Fibroblast of skin of right biceps (primary cell): ENCODE data around the gene KIAA1671.

Experiments used
- DNase-seq: peaks from one replicate; pipeline ENCODE4 v3.0.0-alpha.2; 2013

The KIAA1671 gene

DNA sequence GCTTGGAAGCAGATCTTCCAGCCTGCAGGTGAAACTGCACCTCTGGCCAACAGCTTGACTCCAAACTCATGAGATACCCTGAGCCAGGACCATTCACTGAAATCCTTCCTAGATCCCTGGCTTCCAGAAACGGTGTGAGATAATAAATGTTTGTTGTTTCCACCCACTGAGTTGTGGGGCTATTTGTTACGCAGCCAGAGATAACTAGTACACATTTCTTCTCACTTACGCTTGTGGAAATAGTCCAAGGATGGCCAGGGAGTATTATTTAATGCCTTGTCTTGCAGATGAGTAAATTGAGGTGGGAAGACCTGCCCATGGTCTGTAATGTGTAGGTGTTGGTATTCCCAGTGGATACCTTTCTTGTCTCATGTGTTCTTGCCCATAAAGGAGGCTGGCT is 171.2 kb downstream of the KIAA1671 start:
- no peak for DNase-seq

DNA sequence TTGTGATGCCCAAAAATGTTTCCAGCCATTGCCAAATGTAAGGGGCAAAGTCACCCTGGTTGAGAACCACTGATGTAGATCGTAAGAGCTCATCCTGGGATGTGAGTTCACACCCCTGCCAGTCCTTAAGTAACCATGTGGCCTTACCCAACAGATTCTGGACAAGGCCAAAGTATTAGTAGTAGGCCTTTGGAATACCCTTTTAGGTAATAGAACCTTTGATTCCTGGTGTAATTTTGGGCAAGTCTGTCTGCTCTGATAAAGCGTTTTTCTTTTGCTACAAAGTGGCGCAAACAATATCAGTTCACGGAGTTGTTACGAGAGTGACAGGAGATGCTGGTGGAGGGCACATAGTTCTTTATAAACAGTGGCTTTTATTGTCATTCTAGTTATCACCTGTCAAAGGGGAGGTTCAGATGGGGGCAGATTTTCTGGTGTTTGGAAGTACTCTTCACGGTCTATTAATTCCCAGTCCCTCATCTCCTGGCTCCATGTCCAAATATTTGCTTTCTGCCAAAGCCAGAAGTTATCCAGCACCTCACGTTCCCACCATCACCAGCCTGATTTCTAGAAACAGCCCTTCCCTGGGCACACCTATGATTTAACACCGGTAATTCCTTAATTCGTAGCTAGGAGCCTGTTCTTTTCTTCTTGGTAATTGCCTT is 173.3 kb downstream of the KIAA1671 start:
- DNase-seq: no peak

DNA sequence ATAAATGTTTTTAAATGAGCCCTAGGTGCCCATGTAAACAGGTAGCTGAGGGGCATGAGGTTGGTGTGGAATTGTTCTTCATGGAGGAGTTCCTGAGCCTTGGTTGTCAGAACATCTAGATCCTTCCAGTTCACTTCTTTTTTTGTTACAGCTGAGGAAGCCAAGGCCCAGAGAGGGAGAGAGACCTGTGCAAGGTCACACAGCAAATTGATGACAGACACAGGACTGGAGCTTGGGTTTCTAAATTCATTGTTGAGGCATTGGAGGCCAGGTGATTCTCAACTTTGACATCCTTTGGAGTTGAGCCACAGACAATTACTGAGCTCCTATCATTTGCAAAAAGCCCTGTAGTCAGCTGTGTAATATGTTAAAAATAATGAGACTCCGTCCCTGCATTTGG is 174.0 kb downstream of the KIAA1671 start:
- DNase-seq: no peak

DNA sequence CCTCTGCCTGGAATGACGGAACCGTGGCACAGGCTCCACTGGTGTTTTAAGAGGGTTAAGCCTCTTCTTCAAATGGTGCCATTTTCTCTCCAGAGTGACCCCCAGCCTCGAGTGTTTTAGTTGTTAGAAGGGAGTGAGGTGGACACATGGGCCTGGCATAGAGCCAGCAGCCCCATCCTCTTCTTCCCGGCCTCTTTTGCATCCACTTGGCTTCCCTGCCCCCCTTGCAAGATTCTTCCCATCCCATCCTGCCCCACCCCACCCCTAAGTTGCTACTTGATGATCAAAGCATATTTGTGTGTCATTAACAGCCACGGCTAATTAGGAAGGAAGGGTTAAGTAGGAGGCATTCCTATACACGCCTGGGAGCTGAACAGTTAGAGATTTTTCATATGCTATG is 174.8 kb downstream of the KIAA1671 start:
- DNase-seq: no peak

DNA sequence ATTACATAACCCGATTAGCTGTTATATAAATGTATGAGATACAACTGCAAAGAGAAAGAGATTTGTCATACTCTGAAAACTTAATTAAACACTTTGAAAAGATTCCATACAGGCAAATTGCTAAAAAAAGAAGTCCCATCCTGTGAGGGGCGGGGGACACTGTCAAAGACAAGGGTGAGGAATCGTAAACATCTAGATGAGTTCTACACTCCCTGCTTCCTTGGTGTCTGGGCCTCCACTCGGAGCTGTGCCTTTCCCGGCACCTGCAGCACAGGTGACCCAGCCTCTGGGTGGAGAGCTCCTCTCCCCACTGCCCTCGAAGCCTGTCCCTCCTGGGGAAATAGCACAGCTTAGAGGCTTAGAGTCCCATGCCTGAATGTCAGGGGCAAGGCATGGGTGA is 177.9 kb downstream of the KIAA1671 start:
- no peak for DNase-seq

DNA sequence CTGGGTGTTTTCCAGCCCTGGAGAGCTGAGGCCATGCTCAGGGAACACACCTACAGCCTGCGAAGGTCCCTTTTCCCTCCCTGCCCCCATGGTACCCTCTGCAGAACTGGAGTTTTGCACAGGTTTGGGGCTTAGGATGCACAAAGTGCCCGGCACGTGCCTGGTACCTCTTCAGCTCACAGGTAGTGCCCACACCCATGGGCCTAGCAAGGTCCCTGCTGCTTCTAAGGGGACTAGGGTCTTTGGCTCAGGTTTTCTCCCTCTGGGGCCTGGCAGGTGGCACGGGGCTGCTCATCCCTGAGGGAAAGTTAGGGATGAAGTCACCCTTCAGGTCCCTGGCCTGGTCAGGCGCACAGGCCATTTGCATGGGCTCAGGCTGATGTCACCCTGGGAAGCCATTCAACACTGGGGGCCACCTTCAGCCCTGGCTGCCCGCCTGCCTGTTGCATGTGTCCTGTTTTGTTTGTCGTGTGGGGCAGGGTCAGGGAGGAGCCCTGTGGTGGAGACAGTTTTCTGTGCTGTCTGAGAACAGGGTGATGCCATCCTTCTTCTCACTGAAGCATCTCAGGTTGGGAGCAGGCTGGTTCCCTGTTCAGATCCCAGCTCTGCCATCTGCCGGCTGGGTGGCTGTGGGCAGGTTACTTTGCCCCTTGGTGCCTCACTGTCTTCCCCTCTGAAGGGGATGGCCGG is 178.8 kb downstream of the KIAA1671 start:
- DNase-seq: no peak

DNA sequence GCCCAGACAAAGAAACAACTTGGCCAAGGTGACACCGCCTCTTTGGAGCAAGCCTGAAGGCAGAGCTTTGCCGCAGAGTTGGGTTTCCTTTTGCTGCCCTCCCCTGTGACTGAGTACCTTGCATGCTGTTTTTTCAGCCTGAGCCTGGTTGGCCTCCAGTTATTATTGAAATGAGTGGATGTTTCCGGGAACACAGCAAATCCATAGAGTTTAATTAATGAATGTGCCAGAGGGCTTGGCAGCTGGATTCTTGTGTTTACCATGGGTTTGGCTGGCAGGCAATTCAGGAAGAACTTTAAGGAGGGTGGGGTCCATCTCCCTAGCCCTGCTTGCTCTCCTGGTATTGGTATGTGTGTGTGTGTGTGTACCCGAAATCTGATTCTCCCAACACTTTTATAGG is 181.5 kb downstream of the KIAA1671 start:
- no peak for DNase-seq

DNA sequence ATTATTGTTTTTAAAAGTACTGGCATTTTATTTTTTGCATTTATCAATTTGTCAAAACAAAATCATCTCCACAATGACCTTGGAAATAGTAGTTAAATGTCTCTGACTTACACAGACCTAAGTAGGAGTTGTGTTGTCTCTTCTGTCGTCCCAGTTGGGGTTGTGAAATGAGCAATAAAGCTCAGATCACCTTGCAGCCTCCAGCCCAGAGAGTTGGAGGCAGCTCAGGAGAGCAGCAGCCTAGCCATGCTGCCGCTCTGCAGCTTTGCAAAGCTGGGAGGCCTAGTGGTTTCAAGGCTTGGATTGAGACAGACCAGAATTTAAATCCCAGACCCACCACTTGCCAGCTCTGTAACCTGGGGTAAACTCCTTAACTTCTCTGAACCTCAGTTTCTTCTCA is 181.9 kb downstream of the KIAA1671 start:
- DNase-seq: no peak

DNA sequence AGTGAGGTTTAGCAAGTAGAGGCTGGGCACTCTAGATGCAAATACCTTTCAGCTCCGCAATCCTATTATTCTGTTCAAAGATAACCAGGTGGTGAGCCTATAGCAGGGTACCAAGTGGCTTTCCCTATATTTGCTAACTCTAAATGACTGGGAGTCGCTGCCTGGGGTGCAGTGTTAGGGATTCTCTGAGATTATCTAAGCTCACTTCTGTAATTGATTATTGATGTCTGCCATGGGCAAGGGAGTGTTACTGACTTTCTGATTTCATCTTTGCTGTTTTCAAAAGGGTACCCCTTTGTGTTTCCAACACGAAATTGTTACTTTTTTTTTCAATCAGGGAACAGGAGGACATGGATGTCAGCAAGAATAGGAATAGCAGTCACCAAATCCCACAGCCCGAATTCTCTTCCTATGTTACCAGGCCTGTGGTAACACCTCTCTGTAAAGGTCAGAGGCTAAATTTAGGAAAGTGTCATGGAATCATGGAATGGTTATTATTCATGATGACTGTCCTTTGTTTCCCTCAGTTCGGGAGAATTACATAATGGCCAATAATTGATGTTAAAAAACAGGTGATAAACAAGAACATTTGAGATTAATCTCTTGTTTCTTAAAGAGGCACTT is 184.5 kb downstream of the KIAA1671 start:
- DNase-seq: no peak

DNA sequence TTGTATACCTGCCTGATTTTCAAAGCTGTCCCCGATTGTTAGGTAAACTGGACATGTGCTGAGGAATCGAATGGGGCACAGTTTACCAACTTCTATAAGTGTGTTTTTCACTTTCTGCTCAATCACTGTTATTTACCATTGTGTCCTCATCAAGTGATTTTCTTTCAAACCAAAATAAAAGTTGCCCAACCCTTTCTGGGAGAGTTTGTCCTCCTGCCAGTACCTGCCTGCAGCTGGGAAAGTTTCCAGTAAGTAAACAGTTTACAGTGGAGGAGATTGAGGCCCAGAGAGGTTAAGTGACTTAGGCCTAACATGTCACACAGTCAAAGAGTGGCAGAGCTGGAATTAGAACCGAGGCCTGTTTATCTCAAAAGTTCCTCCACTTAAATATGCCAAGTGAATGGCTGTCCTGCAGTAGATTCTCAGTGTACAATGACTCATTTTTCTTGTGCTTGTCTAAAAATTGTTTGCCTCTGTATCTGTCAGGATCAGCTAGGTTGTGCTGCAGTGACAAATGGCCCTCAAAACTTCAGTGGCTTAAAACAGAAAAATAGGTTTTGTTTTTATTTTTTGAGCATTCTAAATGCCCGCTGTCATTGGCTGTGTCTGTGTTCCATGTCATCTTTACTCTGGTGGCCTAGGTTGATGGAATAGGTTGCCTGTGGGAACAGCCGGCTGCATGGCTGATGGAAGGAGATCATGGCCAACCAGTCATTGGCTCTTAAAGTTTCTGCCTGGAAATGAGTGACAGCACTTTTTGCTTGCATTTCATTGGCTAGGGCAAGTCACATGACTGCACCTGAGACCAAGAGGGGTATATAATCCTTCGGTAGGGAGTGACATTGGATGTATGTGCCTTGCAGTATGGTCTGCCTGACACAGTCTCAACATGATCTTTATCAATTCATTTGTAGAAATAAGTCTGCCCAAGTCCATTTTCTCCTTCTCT is 185.3 kb downstream of the KIAA1671 start:
- DNase-seq: no peak

DNA sequence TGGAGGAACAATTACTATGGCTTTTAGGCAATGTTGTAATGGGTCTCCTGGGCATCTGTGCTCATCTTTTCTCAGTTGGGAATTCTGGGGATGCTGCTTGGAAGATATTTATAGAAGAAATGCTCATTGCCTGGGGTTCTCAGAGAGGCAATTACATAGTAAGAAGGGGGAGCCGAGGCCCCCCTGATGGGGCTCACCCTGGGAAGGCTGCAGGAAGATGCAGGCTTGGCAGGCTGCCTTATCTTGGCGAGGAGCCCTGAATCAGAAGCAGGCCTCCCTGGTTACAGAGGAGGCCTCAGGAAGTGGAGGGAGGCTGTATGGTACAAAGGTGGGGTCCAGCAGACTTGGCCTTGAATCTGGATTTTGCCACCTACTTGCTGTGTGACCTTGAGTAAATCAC is 186.5 kb downstream of the KIAA1671 start:
- DNase-seq: no peak

DNA sequence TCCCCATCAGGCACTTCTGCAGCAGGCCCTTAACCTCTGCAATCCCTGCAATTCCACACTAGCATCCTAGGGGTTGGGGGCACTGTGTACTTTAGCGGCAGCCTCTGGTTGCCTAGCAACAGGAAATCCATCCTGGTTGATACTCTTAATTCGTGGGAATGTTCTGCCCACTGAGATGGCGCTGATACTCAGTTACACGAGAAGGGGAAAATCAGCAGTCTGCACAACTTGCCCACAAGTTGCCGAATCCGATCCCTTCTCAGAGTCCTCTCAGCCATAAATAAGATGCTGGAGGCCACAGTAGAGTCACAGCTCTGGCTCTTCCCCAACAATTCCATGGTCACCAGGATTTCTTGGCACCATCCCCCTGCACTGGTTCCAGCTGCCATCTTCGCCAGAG is 189.6 kb downstream of the KIAA1671 start:
- no peak for DNase-seq

DNA sequence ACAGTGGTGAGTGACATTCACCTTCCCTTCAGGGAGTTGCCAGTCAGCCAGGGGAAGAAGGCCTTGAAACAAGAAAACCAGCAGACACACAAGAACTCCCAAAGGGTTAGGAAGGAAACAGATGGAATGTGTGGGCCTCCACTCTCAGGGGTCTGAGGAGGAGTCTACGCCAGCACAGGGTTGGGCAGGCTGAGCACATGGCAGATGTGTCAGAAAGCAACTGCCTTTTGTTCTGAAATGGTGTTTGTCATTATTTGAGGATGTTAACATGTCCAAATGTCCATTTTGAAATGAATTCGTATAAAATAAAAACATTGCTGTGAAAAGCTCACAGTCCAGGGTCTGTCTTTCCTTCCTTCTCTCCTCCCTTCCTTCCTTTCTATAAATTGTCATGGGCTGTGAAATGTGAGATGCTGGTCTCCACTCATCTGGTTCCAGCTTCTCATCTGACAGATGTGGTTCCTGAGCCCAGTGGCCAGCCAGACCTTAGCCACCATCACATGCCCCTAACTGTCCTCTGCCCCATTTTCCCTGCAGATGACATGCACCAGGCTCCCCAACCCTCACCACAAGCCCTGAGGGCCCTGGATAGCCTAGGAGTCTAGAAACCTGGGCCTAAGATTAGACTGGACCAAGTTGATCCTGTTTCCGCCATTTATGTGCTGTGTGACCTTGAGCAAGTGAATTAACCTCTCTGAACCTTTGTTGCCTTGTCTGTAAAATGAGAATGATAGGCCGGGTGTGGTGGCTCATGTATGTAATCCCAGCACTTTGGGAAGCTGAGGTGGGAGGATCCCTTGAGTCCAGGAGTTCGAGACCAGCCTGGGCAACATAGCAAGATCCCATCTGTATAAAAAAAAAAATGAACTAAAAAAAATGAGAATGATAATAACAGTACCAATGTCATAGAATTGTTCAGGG is 190.9 kb downstream of the KIAA1671 start:
- no peak for DNase-seq

DNA sequence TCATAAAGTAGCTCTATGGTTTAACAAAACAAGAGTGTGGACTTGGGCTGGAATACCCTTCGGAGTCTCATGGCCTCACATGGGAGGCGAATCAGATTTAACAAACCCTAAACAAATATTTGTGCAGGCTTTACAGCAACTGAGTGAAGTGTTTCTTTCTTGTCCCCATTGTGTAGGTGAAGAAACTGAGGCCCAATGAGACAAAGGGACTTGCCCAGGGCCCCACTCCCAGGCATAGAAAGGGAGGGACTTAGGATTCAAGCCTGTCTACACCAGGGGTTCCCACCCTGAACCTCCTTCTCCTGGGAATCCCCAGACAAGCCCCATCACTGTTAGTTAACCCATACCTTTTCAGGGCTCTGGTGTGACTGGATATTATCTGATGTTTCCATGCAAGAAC is 192.0 kb downstream of the KIAA1671 start:
- DNase-seq: no peak

DNA sequence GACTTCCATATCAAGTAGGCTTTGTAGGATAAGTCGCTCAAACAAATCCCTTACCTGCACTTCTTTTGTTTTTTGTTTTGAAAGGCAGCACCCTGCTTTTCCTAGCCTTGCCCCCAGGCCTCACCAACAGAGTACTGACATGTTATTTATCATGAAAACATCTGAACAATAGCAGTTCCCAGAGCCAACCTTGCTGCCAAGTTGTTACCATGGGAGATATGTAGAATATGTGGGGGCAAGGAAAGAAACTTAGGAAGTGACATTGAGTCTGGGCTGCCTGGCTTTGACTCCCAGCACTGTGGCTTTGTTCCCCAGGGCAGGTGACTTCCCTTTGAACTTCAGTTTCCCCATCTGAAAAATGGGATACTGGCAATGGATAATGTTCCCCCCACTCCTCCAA is 193.8 kb downstream of the KIAA1671 start:
- DNase-seq: no peak

DNA sequence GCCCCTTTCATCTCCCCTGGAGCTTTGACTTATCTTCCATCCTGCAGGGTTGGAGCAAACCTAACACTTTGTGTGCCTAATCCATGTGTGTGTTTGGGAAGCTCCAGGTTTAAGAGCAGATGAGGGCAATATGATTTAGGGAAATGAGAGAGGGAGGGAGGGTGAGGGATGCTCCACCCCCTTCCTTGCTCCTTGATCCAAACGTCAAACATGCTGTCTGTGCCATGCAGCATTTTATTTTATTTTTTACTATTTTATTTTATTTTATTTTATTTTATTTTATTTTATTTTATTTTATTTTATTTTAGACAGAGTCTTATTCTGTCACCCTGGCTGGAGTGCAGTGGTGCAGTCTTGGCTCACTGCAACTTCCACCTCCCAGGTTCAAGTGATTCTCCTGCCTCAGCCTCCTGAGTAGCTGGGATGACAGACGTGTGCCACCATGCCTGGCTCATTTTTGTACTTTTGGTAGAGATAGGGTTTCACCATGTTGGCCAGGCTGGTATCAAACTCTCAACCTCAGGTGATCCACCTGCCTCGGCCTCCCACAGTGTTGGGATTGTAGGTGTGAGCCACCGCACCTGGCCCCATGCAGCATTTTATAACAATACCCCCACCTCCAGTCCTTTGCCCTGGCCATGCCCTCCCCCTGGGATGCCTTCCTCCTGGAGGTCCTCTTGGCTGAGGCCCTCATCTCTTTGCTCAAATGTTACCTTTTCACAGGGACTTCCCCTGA is 194.6 kb downstream of the KIAA1671 start:
- DNase-seq: no peak

DNA sequence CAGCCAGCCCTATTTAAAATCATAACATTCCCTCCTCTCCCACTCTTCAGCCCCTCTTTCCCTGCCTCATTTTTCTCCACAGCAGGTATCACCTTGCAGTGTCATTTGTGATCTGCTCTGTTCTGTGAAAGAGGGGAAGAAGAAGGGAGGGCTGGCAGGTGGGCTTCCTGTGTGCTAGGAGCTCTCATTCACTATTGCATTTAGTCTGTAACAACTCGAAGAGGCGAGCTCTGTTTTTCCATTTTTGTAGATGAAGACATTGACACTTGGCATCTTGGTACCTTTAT is 195.1 kb downstream of the KIAA1671 start:
- no peak for DNase-seq

DNA sequence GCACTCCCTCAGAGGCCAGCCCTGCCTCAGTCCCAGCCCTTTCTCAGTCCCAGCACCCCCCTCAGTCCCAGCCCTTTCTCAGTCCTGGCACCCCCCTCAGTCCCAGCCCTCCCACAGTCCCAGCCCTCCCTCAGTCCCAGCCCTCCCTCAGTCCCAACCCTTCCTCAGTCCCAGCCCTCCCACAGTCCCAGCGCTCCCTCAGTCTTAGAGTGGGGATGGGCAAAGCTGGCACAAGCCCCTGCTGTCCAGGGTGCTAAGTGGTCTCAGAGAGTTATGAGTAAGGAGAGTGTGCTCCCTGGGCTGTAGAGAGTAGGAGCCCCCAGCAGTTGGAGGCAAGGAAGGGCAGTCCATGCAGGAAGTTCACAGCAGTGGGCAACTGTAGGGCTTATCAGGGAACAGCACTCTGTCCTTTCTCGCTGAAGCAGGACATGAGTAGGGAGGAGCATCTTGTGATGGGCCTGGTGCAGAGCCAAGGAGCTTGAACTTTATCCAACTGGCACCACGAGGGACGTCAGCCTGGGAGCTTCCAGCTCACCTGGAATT is 195.7 kb downstream of the KIAA1671 start:
- no peak for DNase-seq

DNA sequence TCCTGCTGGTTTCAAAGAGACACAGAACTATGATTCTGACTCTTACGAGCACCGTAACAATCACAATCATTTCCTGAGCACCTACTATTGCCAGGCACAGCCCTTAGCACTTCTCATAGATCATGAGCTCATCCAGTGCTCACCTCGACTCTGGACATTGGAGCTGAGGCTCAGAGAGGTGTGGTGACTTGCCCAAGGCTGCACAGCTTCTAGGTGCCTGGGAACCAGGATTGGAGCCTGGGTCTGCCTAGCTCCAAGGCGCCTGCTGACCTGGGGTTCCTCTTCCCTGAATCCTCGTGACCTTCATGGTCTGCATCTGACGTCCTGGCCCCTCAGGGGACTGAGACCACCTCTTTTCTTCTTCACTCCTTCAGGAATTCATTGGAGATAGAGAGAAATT is 196.5 kb downstream of the KIAA1671 start:
- no peak for DNase-seq

DNA sequence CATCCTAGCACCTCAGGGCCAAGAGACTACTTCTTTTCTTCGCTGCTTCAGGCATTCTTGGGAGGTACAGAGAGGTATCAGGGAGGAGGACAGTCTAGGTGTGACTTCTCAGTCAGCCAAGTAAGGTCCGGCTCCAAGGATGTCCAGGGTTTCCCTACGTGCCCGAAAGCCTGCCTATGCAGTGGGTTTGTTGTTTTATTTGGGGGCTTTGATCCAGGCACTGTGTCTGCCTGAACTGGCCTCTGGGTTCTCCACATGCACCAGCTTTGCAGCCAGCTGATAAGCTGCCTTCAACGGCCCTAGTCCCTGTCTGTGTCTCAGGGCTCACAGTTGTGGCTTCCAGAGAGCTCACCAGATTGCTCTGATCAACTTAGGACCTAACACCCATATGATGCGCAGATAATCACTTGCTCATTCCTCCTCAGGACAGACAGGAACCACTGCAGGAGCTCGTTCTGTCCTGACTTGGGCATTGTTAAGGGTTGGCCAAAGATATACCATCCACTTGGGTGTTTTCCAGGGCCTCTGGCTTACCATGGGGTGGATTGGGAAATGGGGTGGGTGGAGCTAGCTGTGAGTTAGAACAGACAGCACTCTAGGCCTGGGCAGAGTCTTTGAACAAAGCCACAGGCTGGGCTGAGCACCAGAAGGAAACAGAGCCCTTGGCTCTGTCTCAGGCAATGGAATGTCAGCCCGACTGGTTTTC is 201.6 kb downstream of the KIAA1671 start:
- DNase-seq: no peak

DNA sequence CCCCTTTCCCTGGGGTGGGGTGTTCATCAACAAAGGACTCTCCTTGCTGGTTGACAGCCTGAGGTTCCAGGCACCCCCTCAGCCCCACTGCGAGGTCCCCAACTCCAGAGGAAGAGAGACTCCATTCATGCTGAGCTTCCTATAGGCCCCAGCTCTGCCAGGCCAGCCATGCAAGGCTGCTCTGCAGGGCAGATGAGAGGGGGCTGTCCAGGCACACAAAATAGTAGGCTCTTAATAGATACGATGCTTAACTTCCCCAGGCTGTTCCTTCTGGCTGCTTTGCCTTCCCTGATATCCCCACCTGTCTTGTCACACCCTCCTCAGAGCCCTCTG is 202.1 kb downstream of the KIAA1671 start:
- no peak for DNase-seq
